Measurements from ENCODE around the gene SULT1C3. TPM values are rescaled to one million over a fixed set of nuclear protein-coding genes. Genes with fewer than 3 reads are reported as not detected.

The SULT1C3 gene
- total RNA-seq, 1 donor from 2014 or later, result not detected

DNA sequence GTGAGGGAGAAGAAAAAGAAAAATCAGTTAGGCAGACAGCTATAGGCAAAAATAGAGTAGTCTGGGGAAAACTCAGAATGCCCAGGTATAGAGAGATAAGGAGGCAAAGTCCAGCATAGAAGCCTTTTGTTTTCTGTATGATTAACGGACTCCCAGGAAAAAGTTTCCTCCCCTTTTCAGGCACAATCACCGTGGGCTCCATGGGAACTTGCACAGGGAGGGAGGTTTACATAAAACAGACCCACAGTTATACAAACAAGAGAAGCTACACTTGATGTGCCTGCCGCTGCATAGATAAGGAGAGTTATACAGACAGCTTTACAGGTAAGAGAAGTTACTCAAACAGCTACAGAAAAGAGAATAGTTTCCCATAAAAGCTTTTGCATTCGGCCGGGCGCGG, 39.2 kb upstream of the SULT1C3 start:
- ChIA-PET CTCF (no interaction called here), POLR2A (no interaction called here)
- H3K36me3 Mint-ChIP-seq (ENCODE audit: low read depth), result no peaks in the 10 kb centered on the region
- ATAC-seq (ENCODE audit: low read depth) (no peak), DNase-seq (no peak)
- H3K4me1 Mint-ChIP-seq, result no peaks in the 10 kb centered on the region
- H3K4me3 Mint-ChIP-seq, result no peak overlapping the region
- H3K27me3 Mint-ChIP-seq, result no peaks in the 10 kb centered on the region
- H3K9me3 Mint-ChIP-seq, result peaks cover 10% of the 10 kb centered on the region
- TF ChIP-seq, protein P1, sequence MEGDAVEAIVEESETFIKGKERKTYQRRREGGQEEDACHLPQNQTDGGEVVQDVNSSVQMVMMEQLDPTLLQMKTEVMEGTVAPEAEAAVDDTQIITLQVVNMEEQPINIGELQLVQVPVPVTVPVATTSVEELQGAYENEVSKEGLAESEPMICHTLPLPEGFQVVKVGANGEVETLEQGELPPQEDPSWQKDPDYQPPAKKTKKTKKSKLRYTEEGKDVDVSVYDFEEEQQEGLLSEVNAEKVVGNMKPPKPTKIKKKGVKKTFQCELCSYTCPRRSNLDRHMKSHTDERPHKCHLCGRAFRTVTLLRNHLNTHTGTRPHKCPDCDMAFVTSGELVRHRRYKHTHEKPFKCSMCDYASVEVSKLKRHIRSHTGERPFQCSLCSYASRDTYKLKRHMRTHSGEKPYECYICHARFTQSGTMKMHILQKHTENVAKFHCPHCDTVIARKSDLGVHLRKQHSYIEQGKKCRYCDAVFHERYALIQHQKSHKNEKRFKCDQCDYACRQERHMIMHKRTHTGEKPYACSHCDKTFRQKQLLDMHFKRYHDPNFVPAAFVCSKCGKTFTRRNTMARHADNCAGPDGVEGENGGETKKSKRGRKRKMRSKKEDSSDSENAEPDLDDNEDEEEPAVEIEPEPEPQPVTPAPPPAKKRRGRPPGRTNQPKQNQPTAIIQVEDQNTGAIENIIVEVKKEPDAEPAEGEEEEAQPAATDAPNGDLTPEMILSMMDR (IDR thresholded peaks at IDR 0.05), result no peak
- no peak overlapping the region for H3K27ac Mint-ChIP-seq
- intact Hi-C loops (cut with micrococcal nuclease), result no loop called here

DNA sequence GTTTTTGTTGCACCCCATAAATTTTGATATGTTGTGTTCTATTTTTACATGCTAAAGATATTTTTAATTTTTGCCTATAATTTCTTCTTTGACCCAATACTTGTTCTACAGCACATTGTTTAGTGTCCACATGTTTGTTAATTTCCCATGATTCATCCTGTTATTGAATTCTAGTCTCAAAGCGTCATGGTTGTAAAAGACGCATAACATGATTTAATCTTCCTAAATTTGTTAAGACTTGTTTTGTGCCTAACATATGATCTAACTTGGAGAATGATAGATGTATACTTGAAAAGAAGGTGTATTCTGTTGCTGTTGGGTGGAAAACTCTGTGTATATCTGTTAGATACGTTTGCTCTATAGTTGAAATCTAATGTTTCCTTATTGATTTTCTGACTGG, 27.1 kb upstream of the SULT1C3 start:
- ATAC-seq (ENCODE audit: low read depth) (no peak), DNase-seq (no peak)
- Mint-ChIP-seq H3K27me3 (peaks cover 2% of the 10 kb centered on the region), H3K9me3 (peaks cover 14% of the 10 kb centered on the region), H3K4me1 (no peaks in the 10 kb centered on the region), H3K36me3 (ENCODE audit: low read depth) (no peaks in the 10 kb centered on the region), H3K27ac (no peak overlapping the region), H3K4me3 (no peak overlapping the region)
- CTCF ChIA-PET, result no interaction called here
- intact Hi-C loops (cut with micrococcal nuclease), result no loop called here
- TF ChIP-seq, protein P1 (IDR thresholded peaks at IDR 0.05), result no peak
- POLR2A ChIA-PET, result no interaction called here

DNA sequence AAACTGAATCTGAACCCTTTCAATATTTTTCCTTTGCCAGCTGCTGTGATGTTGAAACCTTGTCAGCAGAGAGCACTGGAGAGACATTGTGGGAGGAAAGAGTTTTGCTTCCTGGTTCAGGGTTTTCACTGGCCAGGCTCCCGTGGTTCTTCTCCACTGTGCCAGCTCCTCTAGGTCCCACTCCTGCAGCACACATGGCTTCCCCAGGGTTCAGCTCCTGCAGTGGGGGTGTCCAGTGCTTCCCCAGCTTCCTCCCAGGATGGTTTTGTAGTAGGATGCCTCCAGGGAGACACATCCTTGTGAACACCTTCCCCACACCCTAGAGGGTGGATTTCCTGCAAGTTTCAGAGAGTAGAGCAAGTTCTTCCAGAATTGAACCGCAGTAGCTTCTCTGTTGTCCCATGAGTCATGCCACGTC, 24.0 kb upstream of the SULT1C3 start:
- no peak for DNase-seq
- H3K9me3 Mint-ChIP-seq, result no peaks in the 10 kb centered on the region
- H3K27me3 Mint-ChIP-seq, result peaks cover 2% of the 10 kb centered on the region
- POLR2A ChIA-PET, result no interaction called here
- H3K27ac Mint-ChIP-seq, result no peak overlapping the region
- no peaks in the 10 kb centered on the region for H3K36me3 Mint-ChIP-seq (ENCODE audit: low read depth)
- TF ChIP-seq, protein P1 (IDR thresholded peaks at IDR 0.05), result no peak
- CTCF ChIA-PET, result no interaction called here
- H3K4me3 Mint-ChIP-seq, result no peak overlapping the region
- intact Hi-C loops (cut with micrococcal nuclease), result loop anchor here (5.0 kb wide), 1 partner anchor 366 kb away; no protein-coding TSS in a partner anchor
- H3K4me1 Mint-ChIP-seq, result no peaks in the 10 kb centered on the region
- no peak for ATAC-seq (ENCODE audit: low read depth)

GRCh38 chr2:108217211-108217610, 22.6 kb upstream of the SULT1C3 start:
- Mint-ChIP-seq H3K27ac (no peak overlapping the region), H3K4me1 (no peaks in the 10 kb centered on the region), H3K9me3 (no peaks in the 10 kb centered on the region), H3K27me3 (no peaks in the 10 kb centered on the region), H3K4me3 (no peak overlapping the region), H3K36me3 (ENCODE audit: low read depth) (no peaks in the 10 kb centered on the region)
- CTCF ChIA-PET, result no interaction called here
- POLR2A ChIA-PET, result no interaction called here
- ATAC-seq (ENCODE audit: low read depth) (no peak), DNase-seq (no peak)
- intact Hi-C loops (cut with micrococcal nuclease), result loop anchor here (5.0 kb wide), 1 partner anchor 365 kb away; no protein-coding TSS in a partner anchor
- TF ChIP-seq, protein P1 (IDR thresholded peaks at IDR 0.05), result no peak

GRCh38 chr2:108219688-108220087, 20.1 kb upstream of the SULT1C3 start:
- ATAC-seq (ENCODE audit: low read depth), result no peak

More at GRCh38 chr2:108219688-108220087, 20.1 kb upstream of the SULT1C3 start:
- DNase-seq, result no peak
- ChIA-PET CTCF (no interaction called here), POLR2A (no interaction called here)
- Mint-ChIP-seq H3K27ac (no peak overlapping the region), H3K4me3 (no peak overlapping the region), H3K27me3 (no peaks in the 10 kb centered on the region), H3K36me3 (ENCODE audit: low read depth) (no peaks in the 10 kb centered on the region), H3K4me1 (no peaks in the 10 kb centered on the region), H3K9me3 (peaks cover 10% of the 10 kb centered on the region)
- intact Hi-C loops (cut with micrococcal nuclease), result loop anchor here (5.0 kb wide), 1 partner anchor 363 kb away; no protein-coding TSS in a partner anchor
- TF ChIP-seq, protein P1 (IDR thresholded peaks at IDR 0.05), result no peak
